Osteocyte (in vitro differentiated cells): Measurements from ENCODE around the gene TOGARAM1. TPM values are rescaled to one million over a fixed set of nuclear protein-coding genes. Genes with fewer than 3 reads are reported as not detected.

Experiments
- DNase-seq: peaks from one replicate; pipeline ENCODE4 v3.0.0; 2021; ENCODE audit warnings: mixed read lengths; ENCODE audit not compliant: unreplicated experiment; ENCODE audit errors: extremely low spot score
- H3K27ac Mint-ChIP-seq: one replicate; pipeline ENCODE4 v1.8.0; 2021; ENCODE audit warnings: mild to moderate bottlenecking, mixed read lengths; ENCODE audit not compliant: unreplicated experiment
- H3K27me3 Mint-ChIP-seq: one replicate; pipeline ENCODE4 v1.8.0; 2021; ENCODE audit warnings: mixed read lengths; ENCODE audit not compliant: unreplicated experiment
- H3K36me3 Mint-ChIP-seq: one replicate; pipeline ENCODE4 v1.8.0; 2021; ENCODE audit warnings: mixed read lengths; ENCODE audit not compliant: unreplicated experiment
- H3K4me1 Mint-ChIP-seq: one replicate; pipeline ENCODE4 v1.8.0; 2021; ENCODE audit warnings: mixed read lengths; ENCODE audit not compliant: unreplicated experiment
- H3K4me3 Mint-ChIP-seq: one replicate; pipeline ENCODE4 v1.8.0; 2021; ENCODE audit warnings: mild to moderate bottlenecking, moderate library complexity, mixed read lengths; ENCODE audit not compliant: unreplicated experiment
- H3K9me3 Mint-ChIP-seq: one replicate; pipeline ENCODE4 v1.8.0; 2021; ENCODE audit warnings: mixed read lengths; ENCODE audit not compliant: unreplicated experiment
- CTCF ChIP-seq: fragments of 200-600 bp; sonication (generic); IDR thresholded peaks from 2 replicates; pipeline ENCODE4 v1.5.0; 2021; ENCODE audit warnings: antibody characterized with exemption, mild to moderate bottlenecking, moderate library complexity
- long read RNA-seq: library from polyadenylated mRNA; unstranded; transcript quantifications from one replicate; pipeline ENCODE4 v2.0.0, GENCODE V29; 2021
- total RNA-seq: library from RNA; stranded (reverse); gene quantifications from 2 replicates; pipeline ENCODE4 v1.2.1, GENCODE V29; 2021

The TOGARAM1 gene
- 20.7 and 22.0 TPM in 2 replicates for total RNA-seq
- long read RNA-seq, full-length matches to known transcripts: 9 of 121 reads
- long read RNA-seq, partial matches to known transcripts: 76 of 121 reads
- long read RNA-seq, other reads (novel, unspliced or antisense): 36 of 121 reads

GRCh38 chr14:44961554-44962333 is at the start of gene TOGARAM1, which contains the start of gene KLHL28:
Gene TOGARAM1 (plus strand): TSS chr14:44962190. CDS start chr14:44962422, 232 bp downstream.
Gene KLHL28 (minus strand): TSS chr14:44961947. CDS start chr14:44945928, 16,019 bp downstream.
- Mint-ChIP-seq H3K36me3 (no peaks in the 10 kb centered on the region), H3K27me3 (no peaks in the 10 kb centered on the region), H3K4me1 (peaks cover 55% of the 10 kb centered on the region), H3K9me3 (no peaks in the 10 kb centered on the region), H3K27ac (no peak within 1 kb of the TSS), H3K4me3 (no peak within 1 kb of the TSS)
- TF ChIP-seq CTCF: no peak
- DNase-seq: peak; percentile 98

- Mint-ChIP-seq H3K36me3 (no peaks in the 10 kb centered on the region), H3K9me3 (no peaks in the 10 kb centered on the region), H3K4me1 (no peaks in the 10 kb centered on the region), H3K4me3 (no peak overlapping the region), H3K27me3 (no peaks in the 10 kb centered on the region), H3K27ac (no peak overlapping the region)
- no peak for DNase-seq
- no peak for TF ChIP-seq CTCF
These were observed 47.1 kb upstream of the TOGARAM1 start for GRCh38 chr14:44914849-44915248.

- Mint-ChIP-seq H3K4me3 (no peak overlapping the region), H3K27ac (no peak overlapping the region), H3K36me3 (peaks cover 7% of the 10 kb centered on the region), H3K4me1 (no peaks in the 10 kb centered on the region), H3K9me3 (no peaks in the 10 kb centered on the region), H3K27me3 (no peaks in the 10 kb centered on the region)
- no peak for DNase-seq
- TF ChIP-seq CTCF: no peak
These were observed 33.2 kb upstream of the TOGARAM1 start for GRCh38 chr14:44928793-44929192.

GRCh38 chr14:44935155-44935554 is 26.8 kb upstream of the TOGARAM1 start:
- Mint-ChIP-seq H3K36me3 (peaks cover 38% of the 10 kb centered on the region), H3K9me3 (peaks cover 7% of the 10 kb centered on the region), H3K27ac (no peak overlapping the region), H3K4me3 (no peak overlapping the region), H3K27me3 (no peaks in the 10 kb centered on the region), H3K4me1 (peaks cover 4% of the 10 kb centered on the region)
- DNase-seq: no peak
- no peak for TF ChIP-seq CTCF

GRCh38 chr14:44937547-44937946 is 24.4 kb upstream of the TOGARAM1 start:
- Mint-ChIP-seq H3K9me3 (peaks cover 11% of the 10 kb centered on the region), H3K27me3 (no peaks in the 10 kb centered on the region), H3K36me3 (peaks cover 49% of the 10 kb centered on the region), H3K4me3 (no peak overlapping the region), H3K27ac (no peak overlapping the region), H3K4me1 (peaks cover 6% of the 10 kb centered on the region)
- no peak for TF ChIP-seq CTCF
- DNase-seq: no peak
